Lower leg skin (tissue), 4 donors: ENCODE results near the gene KCNMA1. TPM values are rescaled to one million over a fixed set of nuclear protein-coding genes. Genes with fewer than 3 reads are reported as not detected.

Experiments used
- DNase-seq, 2 donors: peaks; one replicate each; pipeline ENCODE4 v3.0.0-alpha.2; 2019; ENCODE audit warnings: low spot score in 2 of 2
- H3K4me3 ChIP-seq: fragments of 200-600 bp; sonication (generic); 2 replicates; pipeline ENCODE4 v1.5.1; 2017; ENCODE audit warnings: mild to moderate bottlenecking, low read depth; ENCODE audit not compliant: poor library complexity, severe bottlenecking
- CTCF ChIP-seq, 3 donors: fragments of 450-650 bp; IDR thresholded peaks; one replicate each; pipeline ENCODE4 v1.5.1; 2016; ENCODE audit warnings: antibody characterized with exemption in 3 of 3, mild to moderate bottlenecking in 3 of 3, moderate library complexity in 2 of 3
- POLR2A ChIP-seq, 2 donors: fragments of 450-650 bp; IDR thresholded peaks; one replicate each; pipeline ENCODE4 v1.6.1; 2016 to 2017; ENCODE audit warnings: antibody characterized with exemption in 2 of 2, mild to moderate bottlenecking in 1 of 2, moderate library complexity in 1 of 2
- WGBS, 2 donors: methylation state at CpG; one replicate each; pipeline ENCODE4 v1.1.5; 2018; 5-methylcytosine and 5-hydroxymethylcytosine counted together
- intact Hi-C: fragments of 100-400 bp; cut with DNase I; formaldehyde crosslinking; loops from one replicate; pipeline ENCODE4 v1.15.0; 2023; ENCODE audit warnings: low total_unique reads
- total RNA-seq, 4 donors: library from RNA; depleted of rRNA; stranded (reverse); fragments of >200 nt; gene quantifications; one replicate each; pipeline ENCODE4 v1.1.0, GENCODE V29; 2016

The KCNMA1 gene
- total RNA-seq, 4 donors from 2014 or later: 4.1 to 9.9 (median 6.5) TPM

- intact Hi-C loops: no loop called here
- no peak for DNase-seq
- no peak overlapping the region for H3K4me3 ChIP-seq
- 96 to 98% methylated on average over 2 of the region's 2 CpGs for WGBS, 2 donors
- TF ChIP-seq CTCF (IDR thresholded peaks at IDR 0.05) (no peak), POLR2A (IDR thresholded peaks at IDR 0.05) (no peak)
Measured at GRCh38 chr10:77472146-77472545, 165.5 kb downstream of the KCNMA1 start.

GRCh38 chr10:77471069-77471536 is 166.5 kb downstream of the KCNMA1 start:
- intact Hi-C loops: no loop called here
- H3K4me3 ChIP-seq: no peak overlapping the region
- DNase-seq: no peak
- TF ChIP-seq POLR2A (IDR thresholded peaks at IDR 0.05): no peak
- TF ChIP-seq CTCF (IDR thresholded peaks at IDR 0.05): no peak
- WGBS, 2 donors: 95 to 97% methylated on average over 2 of the region's 2 CpGs

GRCh38 chr10:77467422-77467963 is 170.1 kb downstream of the KCNMA1 start:
- intact Hi-C loops: no loop called here

GRCh38 chr10:77463967-77464745 is 173.5 kb downstream of the KCNMA1 start:
- intact Hi-C loops: no loop called here

More at GRCh38 chr10:77467422-77467963, 170.1 kb downstream of the KCNMA1 start:
- no peak for DNase-seq
- TF ChIP-seq CTCF (IDR thresholded peaks at IDR 0.05): no peak
- no peak for TF ChIP-seq POLR2A (IDR thresholded peaks at IDR 0.05)
- 76 to 81% methylated on average over 6 of the region's 6 CpGs for WGBS, 2 donors
- no peak overlapping the region for H3K4me3 ChIP-seq

GRCh38 chr10:77463499-77463898 is 174.1 kb downstream of the KCNMA1 start:
- DNase-seq: no peak
- H3K4me3 ChIP-seq: no peak overlapping the region
- 60 to 74% methylated on average over 4 of the region's 4 CpGs for WGBS, 2 donors
- TF ChIP-seq CTCF (IDR thresholded peaks at IDR 0.05) (no peak), POLR2A (IDR thresholded peaks at IDR 0.05) (no peak)
- intact Hi-C loops: no loop called here

More at GRCh38 chr10:77463967-77464745, 173.5 kb downstream of the KCNMA1 start:
- H3K4me3 ChIP-seq: no peak overlapping the region
- no peak for DNase-seq
- 75 to 89% methylated on average over 9 of the region's 9 CpGs for whole genome bisulfite sequencing, 2 donors
- TF ChIP-seq POLR2A (IDR thresholded peaks at IDR 0.05) (no peak), CTCF (IDR thresholded peaks at IDR 0.05) (no peak)
